HCT116 (cell line): ENCODE results near the gene NFATC1.
"Not testable (repeated sequence)": the region's sequence is repeated elsewhere in the genome, so short reads cannot be mapped to it uniquely, and the experiment has no call there.

ENCODE experiments used
- CBX3 ChIP-seq: IDR thresholded peaks from 2 replicates; pipeline ENCODE4 v1.6.1; 2012; ENCODE audit warnings: low read depth
- EGR1 ChIP-seq: IDR thresholded peaks from 2 replicates; pipeline ENCODE4 v1.6.1; 2012; ENCODE audit warnings: low read depth
- POLR2A ChIP-seq: IDR thresholded peaks from 2 replicates; pipeline ENCODE4 v1.7.0; 2011; ENCODE audit warnings: borderline replicate concordance; ENCODE audit not compliant: insufficient read depth, insufficient read length; ENCODE audit errors: extremely low read depth
- POLR2AphosphoS5 ChIP-seq: IDR thresholded peaks from 2 replicates; pipeline ENCODE4 v1.6.1; 2011; ENCODE audit warnings: mild to moderate bottlenecking, low read depth, low read length, moderate library complexity
- SP1 ChIP-seq: IDR thresholded peaks from 2 replicates; pipeline ENCODE4 v1.6.1; 2012; ENCODE audit warnings: low read depth
- TF ChIP-seq, protein P1 (sequence below), 3 experiments: fragments of 200-600 bp in 1 of 3; sonication (generic) in 1 of 3; IDR thresholded peaks in 2 of 3; conservative IDR thresholded peaks in 1 of 3; 2 replicates each; pipeline ENCODE4 v1.5.1; 2012 to 2017; ENCODE audit warnings: low read depth in 2 of 3, low read length in 2 of 3, antibody characterized with exemption in 1 of 3, borderline replicate concordance in 1 of 3, control low read depth in 1 of 3, mild to moderate bottlenecking in 1 of 3, mixed read lengths in 1 of 3, mixed run types in 1 of 3, moderate library complexity in 1 of 3; ENCODE audit not compliant: insufficient read depth in 1 of 3
- TF ChIP-seq, protein P2 (sequence below): IDR thresholded peaks from 2 replicates; pipeline ENCODE4 v1.6.1; 2012

DNA sequence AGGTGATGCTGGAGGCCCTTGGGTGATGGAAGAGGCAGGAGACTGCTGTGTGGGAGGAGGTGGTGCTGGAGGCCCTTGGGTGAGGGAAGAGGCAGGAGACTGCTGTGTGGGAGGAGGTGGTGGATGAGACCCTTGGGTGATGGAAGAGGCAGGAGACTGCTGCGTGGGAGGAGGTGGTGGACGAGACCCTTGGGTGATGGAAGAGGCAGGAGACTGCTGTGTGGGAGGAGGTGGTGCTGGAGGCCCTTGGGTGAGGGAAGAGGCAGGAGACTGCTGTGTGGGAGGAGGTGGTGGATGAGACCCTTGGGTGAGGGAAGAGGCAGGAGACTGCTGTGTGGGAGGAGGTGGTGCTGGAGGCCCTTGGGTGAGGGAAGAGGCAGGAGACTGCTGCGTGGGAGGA is 109.7 kb downstream of the NFATC1 start:
- TF ChIP-seq, protein P1, sequence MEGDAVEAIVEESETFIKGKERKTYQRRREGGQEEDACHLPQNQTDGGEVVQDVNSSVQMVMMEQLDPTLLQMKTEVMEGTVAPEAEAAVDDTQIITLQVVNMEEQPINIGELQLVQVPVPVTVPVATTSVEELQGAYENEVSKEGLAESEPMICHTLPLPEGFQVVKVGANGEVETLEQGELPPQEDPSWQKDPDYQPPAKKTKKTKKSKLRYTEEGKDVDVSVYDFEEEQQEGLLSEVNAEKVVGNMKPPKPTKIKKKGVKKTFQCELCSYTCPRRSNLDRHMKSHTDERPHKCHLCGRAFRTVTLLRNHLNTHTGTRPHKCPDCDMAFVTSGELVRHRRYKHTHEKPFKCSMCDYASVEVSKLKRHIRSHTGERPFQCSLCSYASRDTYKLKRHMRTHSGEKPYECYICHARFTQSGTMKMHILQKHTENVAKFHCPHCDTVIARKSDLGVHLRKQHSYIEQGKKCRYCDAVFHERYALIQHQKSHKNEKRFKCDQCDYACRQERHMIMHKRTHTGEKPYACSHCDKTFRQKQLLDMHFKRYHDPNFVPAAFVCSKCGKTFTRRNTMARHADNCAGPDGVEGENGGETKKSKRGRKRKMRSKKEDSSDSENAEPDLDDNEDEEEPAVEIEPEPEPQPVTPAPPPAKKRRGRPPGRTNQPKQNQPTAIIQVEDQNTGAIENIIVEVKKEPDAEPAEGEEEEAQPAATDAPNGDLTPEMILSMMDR (IDR thresholded peaks at IDR 0.05 in 2 of 3, conservative IDR thresholded peaks at IDR 0.05 in 1 of 3; ENCODE audit: borderline replicate concordance in 1 of 3, insufficient read depth in 1 of 3, low read depth in 2 of 3, low read length in 2 of 3): not testable (repeated sequence)
- TF ChIP-seq SP1, CBX3, POLR2AphosphoS5, EGR1, POLR2A: not testable (repeated sequence)
- TF ChIP-seq, protein P2, sequence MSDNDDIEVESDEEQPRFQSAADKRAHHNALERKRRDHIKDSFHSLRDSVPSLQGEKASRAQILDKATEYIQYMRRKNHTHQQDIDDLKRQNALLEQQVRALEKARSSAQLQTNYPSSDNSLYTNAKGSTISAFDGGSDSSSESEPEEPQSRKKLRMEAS: not testable (repeated sequence)
